OCI-LY7 (cell line): ENCODE results near the gene UFL1. TPM values are rescaled to one million over a fixed set of nuclear protein-coding genes. Genes with fewer than 3 reads are reported as not detected.
"Not testable (repeated sequence)": the region's sequence is repeated elsewhere in the genome, so short reads cannot be mapped to it uniquely, and the experiment has no call there.

Experiments used
- BruUV-seq: library from RNA; stranded (reverse); fragments of 400-500 nt; replicated peaks from 2 replicates; lab custom pipeline; 2021; lab: Mats Ljungman, UMichigan
- CTCF ChIA-PET: fragments of 300-600 bp; sonication (Branson Sonifier 250); formaldehyde crosslinking; loops from one replicate; lab custom pipeline; 2022; ENCODE audit warnings: antibody characterized with exemption; ENCODE audit not compliant: unreplicated experiment; lab: Charles Lee
- POLR2A ChIA-PET: fragments of 300-600 bp; sonication (Branson Sonifier 250); formaldehyde crosslinking; loops from one replicate; lab custom pipeline; 2022; ENCODE audit warnings: antibody characterized with exemption; lab: Charles Lee
- DNase-seq: peaks from one replicate; pipeline ENCODE4 v3.0.0-alpha.2; 2015; ENCODE audit warnings: low spot score
- H2AFZ ChIP-seq: fragments of 200-600 bp; sonication (generic), shearing (Covaris generic); 2 replicates; pipeline ENCODE4 v1.6.1; 2014; ENCODE audit warnings: mild to moderate bottlenecking, antibody characterized with exemption, low read length, moderate library complexity
- H3K27ac ChIP-seq: fragments of 200-600 bp; sonication (generic); 2 replicates; pipeline ENCODE4 v1.5.1; 2014; ENCODE audit warnings: mixed run types, low read depth, mild to moderate bottlenecking, moderate library complexity, low read length, inconsistent platforms; ENCODE audit not compliant: poor library complexity, severe bottlenecking
- H3K36me3 ChIP-seq: fragments of 200-600 bp; sonication (generic); 2 replicates; pipeline ENCODE4 v1.6.1; 2014; ENCODE audit warnings: mild to moderate bottlenecking, antibody characterized with exemption, low read length, moderate library complexity, mixed read lengths; ENCODE audit not compliant: insufficient read depth
- H3K4me1 ChIP-seq: fragments of 200-600 bp; sonication (generic); 2 replicates; pipeline ENCODE4 v1.5.1; 2014; ENCODE audit warnings: mild to moderate bottlenecking, low read length; ENCODE audit not compliant: insufficient read depth, poor library complexity, severe bottlenecking
- H3K4me2 ChIP-seq: fragments of 200-600 bp; sonication (generic); 2 replicates; pipeline ENCODE4 v1.6.1; 2014; ENCODE audit warnings: mild to moderate bottlenecking, low read length
- H3K4me3 ChIP-seq: fragments of 200-600 bp; sonication (generic); 2 replicates; pipeline ENCODE4 v1.5.1; 2014; ENCODE audit warnings: mild to moderate bottlenecking, low read depth, low read length; ENCODE audit not compliant: poor library complexity, severe bottlenecking
- H3K79me2 ChIP-seq: fragments of 200-600 bp; sonication (generic); 2 replicates; pipeline ENCODE4 v1.6.1; 2016; ENCODE audit warnings: low read depth, mild to moderate bottlenecking, low read length, moderate library complexity, mixed read lengths; ENCODE audit not compliant: insufficient read depth
- H3K9me2 ChIP-seq: fragments of 200-600 bp; sonication (generic); 2 replicates; pipeline ENCODE4 v1.6.1; 2016; ENCODE audit warnings: mild to moderate bottlenecking, low read length, mixed read lengths; ENCODE audit not compliant: insufficient read depth
- H3K9me3 ChIP-seq: fragments of 200-600 bp; sonication (generic); 2 replicates; pipeline ENCODE4 v1.6.1; 2014; ENCODE audit warnings: mild to moderate bottlenecking, mixed run types, low read length, mixed read lengths
- H4K20me1 ChIP-seq: fragments of 200-600 bp; sonication (generic); 2 replicates; pipeline ENCODE4 v1.6.1; 2014; ENCODE audit warnings: mild to moderate bottlenecking, antibody characterized with exemption, low read length, moderate library complexity, mixed read lengths; ENCODE audit not compliant: insufficient read depth
- EZH2phosphoT487 ChIP-seq: fragments of 200-600 bp; sonication (generic); IDR thresholded peaks from 2 replicates; pipeline ENCODE4 v1.6.1; 2018; ENCODE audit warnings: low read depth, borderline replicate concordance, mild to moderate bottlenecking, mixed run types, antibody characterized with exemption, low read length, moderate library complexity, mixed read lengths
- intact Hi-C: fragments of 100-400 bp; cut with micrococcal nuclease; formaldehyde crosslinking; loops from one replicate; pipeline ENCODE4 v1.10.0; 2022; ENCODE audit not compliant: unreplicated experiment
- total RNA-seq, 2 experiments: library from RNA; depleted of rRNA in 1 of 2; stranded (reverse); fragments of >200 nt in 1 of 2; shearing (Covaris generic) in 1 of 2; gene quantifications; 2 replicates each; pipeline ENCODE4 v1.2.3, GENCODE V29; 2014 to 2022
- TF ChIP-seq, protein P1 (sequence below): fragments of 200-600 bp; sonication (generic); conservative IDR thresholded peaks from 2 replicates; pipeline ENCODE4 v1.5.1; 2014; ENCODE audit warnings: mild to moderate bottlenecking, antibody characterized with exemption, low read length, moderate library complexity, mixed read lengths

Gene UFL1
- total RNA-seq, 2 experiments from 2014 or later, result 14.1 to 38.0 TPM

GRCh38 chr6:96554558-96554957, 33.0 kb downstream of the UFL1 start:
- Histone ChIP-seq H3K36me3 (peaks cover 61% of the 10 kb centered on the region), H3K27ac (no peak overlapping the region), H3K9me3 (no peaks in the 10 kb centered on the region), H4K20me1 (no peaks in the 10 kb centered on the region), H3K79me2 (no peaks in the 10 kb centered on the region), H3K9me2 (no peaks in the 10 kb centered on the region), H3K4me1 (no peaks in the 10 kb centered on the region), H3K4me2 (no peak overlapping the region), H3K4me3 (no peak overlapping the region), H2AFZ (no peak overlapping the region)
- BruUV-seq, result TSS peak; percentile 45
- ChIA-PET CTCF (no interaction called here), POLR2A (interaction anchor here (0.8 to 4.4 kb wide), 7 partner anchors 10 to 95 kb away, joined by 3 to 20 read pairs (median 3); no protein-coding TSS in a partner anchor)
- no peak for DNase-seq
- TF ChIP-seq, protein P1, sequence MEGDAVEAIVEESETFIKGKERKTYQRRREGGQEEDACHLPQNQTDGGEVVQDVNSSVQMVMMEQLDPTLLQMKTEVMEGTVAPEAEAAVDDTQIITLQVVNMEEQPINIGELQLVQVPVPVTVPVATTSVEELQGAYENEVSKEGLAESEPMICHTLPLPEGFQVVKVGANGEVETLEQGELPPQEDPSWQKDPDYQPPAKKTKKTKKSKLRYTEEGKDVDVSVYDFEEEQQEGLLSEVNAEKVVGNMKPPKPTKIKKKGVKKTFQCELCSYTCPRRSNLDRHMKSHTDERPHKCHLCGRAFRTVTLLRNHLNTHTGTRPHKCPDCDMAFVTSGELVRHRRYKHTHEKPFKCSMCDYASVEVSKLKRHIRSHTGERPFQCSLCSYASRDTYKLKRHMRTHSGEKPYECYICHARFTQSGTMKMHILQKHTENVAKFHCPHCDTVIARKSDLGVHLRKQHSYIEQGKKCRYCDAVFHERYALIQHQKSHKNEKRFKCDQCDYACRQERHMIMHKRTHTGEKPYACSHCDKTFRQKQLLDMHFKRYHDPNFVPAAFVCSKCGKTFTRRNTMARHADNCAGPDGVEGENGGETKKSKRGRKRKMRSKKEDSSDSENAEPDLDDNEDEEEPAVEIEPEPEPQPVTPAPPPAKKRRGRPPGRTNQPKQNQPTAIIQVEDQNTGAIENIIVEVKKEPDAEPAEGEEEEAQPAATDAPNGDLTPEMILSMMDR, result no peak
- no peak for TF ChIP-seq EZH2phosphoT487
- intact Hi-C loops, result no loop called here

- CTCF ChIA-PET, H3K4me3 ChIP-seq, H3K27ac ChIP-seq, H2AFZ ChIP-seq, H3K9me3 ChIP-seq, H3K4me2 ChIP-seq, POLR2A ChIA-PET, DNase-seq, BruUV-seq, H4K20me1 ChIP-seq, intact Hi-C loops, H3K4me1 ChIP-seq, H3K79me2 ChIP-seq, H3K9me2 ChIP-seq: not testable (repeated sequence)
- H3K36me3 ChIP-seq, result peaks cover 12% of the 10 kb centered on the region
These were observed 38.1 kb downstream of the UFL1 start for GRCh38 chr6:96559740-96560139.

DNA sequence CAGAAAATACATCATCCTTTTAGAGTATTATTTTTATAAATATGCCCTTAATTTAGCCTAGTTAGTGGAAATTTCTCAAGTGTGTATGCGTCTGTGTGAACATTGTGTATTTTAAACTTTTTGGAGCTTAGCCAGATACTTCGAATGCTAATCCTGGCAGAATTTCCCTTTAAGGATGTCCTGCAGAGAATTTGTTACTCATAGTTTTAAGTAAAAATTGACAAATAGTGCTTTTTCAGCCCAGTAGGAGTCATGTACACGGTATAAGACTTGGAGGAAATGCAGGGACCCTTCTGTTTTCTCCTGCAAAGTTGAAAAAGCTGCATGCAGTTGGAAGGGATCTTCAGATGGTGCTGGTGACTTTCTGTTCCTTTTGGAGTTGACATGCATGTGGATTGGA, 41.3 kb downstream of the UFL1 start, which contains the start of gene FHL5:
TSS of gene FHL5 (plus strand) at position 243 of the 400 bp plus-strand sequence. CDS start 40,486 bp downstream, outside the sequence.
- BruUV-seq, result no TSS peak
- H3K9me2 ChIP-seq, result no peaks in the 10 kb centered on the region
- DNase-seq, result no peak
- TF ChIP-seq, protein P1, result no peak
- TF ChIP-seq EZH2phosphoT487, result no peak
- no peak within 1 kb of the TSS for H3K4me3 ChIP-seq
- no peaks in the 10 kb centered on the region for H3K79me2 ChIP-seq
- intact Hi-C loops, result no loop called here
- POLR2A ChIA-PET, result interaction anchor here (1.3 to 1.4 kb wide), 2 partner anchors 18 to 49 kb away, joined by 5 to 6 read pairs; no protein-coding TSS in a partner anchor
- no peaks in the 10 kb centered on the region for H3K36me3 ChIP-seq
- no peak within 1 kb of the TSS for H3K27ac ChIP-seq
- H2AFZ ChIP-seq, result no peak within 1 kb of the TSS
- H3K4me1 ChIP-seq, result no peaks in the 10 kb centered on the region
- H3K4me2 ChIP-seq, result no peak within 1 kb of the TSS
- no peaks in the 10 kb centered on the region for H4K20me1 ChIP-seq
- CTCF ChIA-PET, result no interaction called here
- H3K9me3 ChIP-seq, result no peaks in the 10 kb centered on the region
